Liver (tissue), 3 donors: Measurements from ENCODE around the gene TACC3.

Experiments used
- FOXA2 ChIP-seq: IDR thresholded peaks from 2 replicates; pipeline ENCODE4 v1.6.1; 2016; ENCODE audit warnings: antibody characterized with exemption
- HNF4A ChIP-seq, 2 donors: conservative IDR thresholded peaks; 2 replicates each; pipeline ENCODE4 v1.6.1; 2016; ENCODE audit warnings: antibody characterized with exemption in 2 of 2, mild to moderate bottlenecking in 2 of 2
- NR2F2 ChIP-seq: IDR thresholded peaks from 2 replicates; pipeline ENCODE4 v1.6.1; 2016; ENCODE audit warnings: antibody characterized with exemption
- RAD21 ChIP-seq, 2 donors: IDR thresholded peaks; 2 replicates each; pipeline ENCODE4 v1.6.1; 2016; ENCODE audit warnings: antibody characterized with exemption in 2 of 2, mild to moderate bottlenecking in 2 of 2
- SP1 ChIP-seq: IDR thresholded peaks from 2 replicates; pipeline ENCODE4 v1.6.1; 2018; ENCODE audit warnings: antibody characterized with exemption, mild to moderate bottlenecking
- TAF1 ChIP-seq: conservative IDR thresholded peaks from 2 replicates; pipeline ENCODE4 v1.6.1; 2016; ENCODE audit warnings: antibody characterized with exemption, mild to moderate bottlenecking
- YY1 ChIP-seq: IDR thresholded peaks from 2 replicates; pipeline ENCODE4 v1.6.1; 2016; ENCODE audit warnings: antibody characterized with exemption, mild to moderate bottlenecking
- TF ChIP-seq, protein P1 (sequence below): fragments of 150-350 bp; IDR thresholded peaks from 2 replicates; pipeline ENCODE4 v1.5.1; 2017; ENCODE audit warnings: improper control_type of control experiment, low read depth, low read length; ENCODE audit not compliant: missing input control
- TF ChIP-seq, protein P2 (sequence below): IDR thresholded peaks from 2 replicates; pipeline ENCODE4 v1.6.1; 2016; ENCODE audit warnings: antibody characterized with exemption, mild to moderate bottlenecking
- TF ChIP-seq, protein P3 (sequence below): IDR thresholded peaks from 2 replicates; pipeline ENCODE4 v1.6.1; 2016; ENCODE audit warnings: antibody characterized with exemption
- donor health status: healthy.
- donor health status: healthy.

DNA sequence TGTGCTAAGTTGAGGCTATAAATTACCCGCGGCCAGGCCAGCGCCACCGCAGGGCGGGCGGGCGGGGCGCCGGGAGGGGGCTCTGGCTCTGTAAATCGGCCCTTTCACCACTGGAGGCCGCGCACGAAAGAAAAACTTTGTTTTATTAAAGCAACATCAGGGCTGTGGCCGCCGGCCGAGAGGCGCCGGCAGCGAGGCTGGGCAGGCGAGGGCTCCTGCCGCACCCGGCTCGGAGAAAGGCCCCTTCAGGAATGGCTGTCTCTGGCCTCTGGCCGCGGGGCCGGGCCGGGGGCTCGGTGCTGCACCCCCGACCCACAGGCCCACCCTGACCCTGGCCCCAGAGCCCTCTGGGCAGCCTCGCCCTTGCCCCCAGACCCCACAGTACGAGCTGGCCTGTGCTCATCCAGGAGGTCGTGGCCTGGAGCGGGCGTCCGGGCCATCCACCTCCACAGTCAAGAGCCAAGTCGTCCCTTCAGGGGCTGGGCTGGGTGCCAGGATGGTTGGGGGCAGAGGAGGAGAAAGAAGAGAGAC is 42.3 kb downstream of the TACC3 start:
- TF ChIP-seq, protein P1, sequence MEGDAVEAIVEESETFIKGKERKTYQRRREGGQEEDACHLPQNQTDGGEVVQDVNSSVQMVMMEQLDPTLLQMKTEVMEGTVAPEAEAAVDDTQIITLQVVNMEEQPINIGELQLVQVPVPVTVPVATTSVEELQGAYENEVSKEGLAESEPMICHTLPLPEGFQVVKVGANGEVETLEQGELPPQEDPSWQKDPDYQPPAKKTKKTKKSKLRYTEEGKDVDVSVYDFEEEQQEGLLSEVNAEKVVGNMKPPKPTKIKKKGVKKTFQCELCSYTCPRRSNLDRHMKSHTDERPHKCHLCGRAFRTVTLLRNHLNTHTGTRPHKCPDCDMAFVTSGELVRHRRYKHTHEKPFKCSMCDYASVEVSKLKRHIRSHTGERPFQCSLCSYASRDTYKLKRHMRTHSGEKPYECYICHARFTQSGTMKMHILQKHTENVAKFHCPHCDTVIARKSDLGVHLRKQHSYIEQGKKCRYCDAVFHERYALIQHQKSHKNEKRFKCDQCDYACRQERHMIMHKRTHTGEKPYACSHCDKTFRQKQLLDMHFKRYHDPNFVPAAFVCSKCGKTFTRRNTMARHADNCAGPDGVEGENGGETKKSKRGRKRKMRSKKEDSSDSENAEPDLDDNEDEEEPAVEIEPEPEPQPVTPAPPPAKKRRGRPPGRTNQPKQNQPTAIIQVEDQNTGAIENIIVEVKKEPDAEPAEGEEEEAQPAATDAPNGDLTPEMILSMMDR = peak; percentile 20
- peak in 1 of 2 donors; percentile 23 for TF ChIP-seq RAD21 (IDR thresholded peaks at IDR 0.05)
- no peak for TF ChIP-seq YY1
- no peak for TF ChIP-seq NR2F2
- no peak for TF ChIP-seq FOXA2
- TF ChIP-seq, protein P2, sequence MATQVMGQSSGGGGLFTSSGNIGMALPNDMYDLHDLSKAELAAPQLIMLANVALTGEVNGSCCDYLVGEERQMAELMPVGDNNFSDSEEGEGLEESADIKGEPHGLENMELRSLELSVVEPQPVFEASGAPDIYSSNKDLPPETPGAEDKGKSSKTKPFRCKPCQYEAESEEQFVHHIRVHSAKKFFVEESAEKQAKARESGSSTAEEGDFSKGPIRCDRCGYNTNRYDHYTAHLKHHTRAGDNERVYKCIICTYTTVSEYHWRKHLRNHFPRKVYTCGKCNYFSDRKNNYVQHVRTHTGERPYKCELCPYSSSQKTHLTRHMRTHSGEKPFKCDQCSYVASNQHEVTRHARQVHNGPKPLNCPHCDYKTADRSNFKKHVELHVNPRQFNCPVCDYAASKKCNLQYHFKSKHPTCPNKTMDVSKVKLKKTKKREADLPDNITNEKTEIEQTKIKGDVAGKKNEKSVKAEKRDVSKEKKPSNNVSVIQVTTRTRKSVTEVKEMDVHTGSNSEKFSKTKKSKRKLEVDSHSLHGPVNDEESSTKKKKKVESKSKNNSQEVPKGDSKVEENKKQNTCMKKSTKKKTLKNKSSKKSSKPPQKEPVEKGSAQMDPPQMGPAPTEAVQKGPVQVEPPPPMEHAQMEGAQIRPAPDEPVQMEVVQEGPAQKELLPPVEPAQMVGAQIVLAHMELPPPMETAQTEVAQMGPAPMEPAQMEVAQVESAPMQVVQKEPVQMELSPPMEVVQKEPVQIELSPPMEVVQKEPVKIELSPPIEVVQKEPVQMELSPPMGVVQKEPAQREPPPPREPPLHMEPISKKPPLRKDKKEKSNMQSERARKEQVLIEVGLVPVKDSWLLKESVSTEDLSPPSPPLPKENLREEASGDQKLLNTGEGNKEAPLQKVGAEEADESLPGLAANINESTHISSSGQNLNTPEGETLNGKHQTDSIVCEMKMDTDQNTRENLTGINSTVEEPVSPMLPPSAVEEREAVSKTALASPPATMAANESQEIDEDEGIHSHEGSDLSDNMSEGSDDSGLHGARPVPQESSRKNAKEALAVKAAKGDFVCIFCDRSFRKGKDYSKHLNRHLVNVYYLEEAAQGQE = no peak
- TF ChIP-seq, protein P3, sequence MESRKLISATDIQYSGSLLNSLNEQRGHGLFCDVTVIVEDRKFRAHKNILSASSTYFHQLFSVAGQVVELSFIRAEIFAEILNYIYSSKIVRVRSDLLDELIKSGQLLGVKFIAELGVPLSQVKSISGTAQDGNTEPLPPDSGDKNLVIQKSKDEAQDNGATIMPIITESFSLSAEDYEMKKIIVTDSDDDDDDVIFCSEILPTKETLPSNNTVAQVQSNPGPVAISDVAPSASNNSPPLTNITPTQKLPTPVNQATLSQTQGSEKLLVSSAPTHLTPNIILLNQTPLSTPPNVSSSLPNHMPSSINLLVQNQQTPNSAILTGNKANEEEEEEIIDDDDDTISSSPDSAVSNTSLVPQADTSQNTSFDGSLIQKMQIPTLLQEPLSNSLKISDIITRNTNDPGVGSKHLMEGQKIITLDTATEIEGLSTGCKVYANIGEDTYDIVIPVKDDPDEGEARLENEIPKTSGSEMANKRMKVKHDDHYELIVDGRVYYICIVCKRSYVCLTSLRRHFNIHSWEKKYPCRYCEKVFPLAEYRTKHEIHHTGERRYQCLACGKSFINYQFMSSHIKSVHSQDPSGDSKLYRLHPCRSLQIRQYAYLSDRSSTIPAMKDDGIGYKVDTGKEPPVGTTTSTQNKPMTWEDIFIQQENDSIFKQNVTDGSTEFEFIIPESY = no peak
- no peak for TF ChIP-seq TAF1
- TF ChIP-seq HNF4A (conservative IDR thresholded peaks at IDR 0.05) = no peak
- TF ChIP-seq SP1 = no peak
